Fibroblast of lung (primary cell): ENCODE data around the gene ZFC3H1. TPM values are rescaled to one million over a fixed set of nuclear protein-coding genes. Genes with fewer than 3 reads are reported as not detected.

Source experiments
- DNase-seq, 2 donors: peaks; one replicate each; pipeline versions ENCODE4 v3.0.0 to v3.0.0-alpha.2; 2010; ENCODE audit warnings: low read depth in 2 of 2
- H2AFZ ChIP-seq: 2 replicates; pipeline ENCODE4 v1.5.1; 2012; ENCODE audit warnings: low read length, control low read depth, inconsistent platforms
- H3K27ac ChIP-seq: 2 replicates; pipeline ENCODE4 v1.5.1; 2011; ENCODE audit warnings: low read length, control low read depth; ENCODE audit not compliant: insufficient read depth
- H3K27me3 ChIP-seq: 2 replicates; pipeline ENCODE4 v1.5.1; 2011; ENCODE audit warnings: mild to moderate bottlenecking, low read length; ENCODE audit not compliant: control insufficient read depth, insufficient read depth
- H3K36me3 ChIP-seq: 2 replicates; pipeline ENCODE4 v1.5.1; 2011; ENCODE audit warnings: low read length; ENCODE audit not compliant: control insufficient read depth, insufficient read depth
- H3K4me1 ChIP-seq: 2 replicates; pipeline ENCODE4 v1.5.1; 2011; ENCODE audit warnings: low read length; ENCODE audit not compliant: control insufficient read depth, insufficient read depth; ENCODE audit errors: extremely low read depth
- H3K4me2 ChIP-seq: 2 replicates; pipeline ENCODE4 v1.5.1; 2011; ENCODE audit warnings: low read length, control low read depth; ENCODE audit not compliant: insufficient read depth; ENCODE audit errors: extremely low read depth
- H3K4me3 ChIP-seq, 4 experiments: fragments of 200-600 bp in 1 of 4; sonication (generic) in 1 of 4; replicated peaks in 1 of 4; 2 replicates each; pipeline ENCODE4 v1.5.1; 2011 to 2016; ENCODE audit warnings: low read length in 4 of 4, low read depth in 3 of 4, mild to moderate bottlenecking in 3 of 4, control low read depth in 2 of 4, inconsistent platforms in 1 of 4, mixed read lengths in 1 of 4; ENCODE audit not compliant: insufficient read depth in 1 of 4; ENCODE audit errors: control extremely low read depth in 1 of 4
- H3K79me2 ChIP-seq: 2 replicates; pipeline ENCODE4 v1.5.1; 2012; ENCODE audit warnings: mild to moderate bottlenecking, low read length, inconsistent platforms; ENCODE audit not compliant: control insufficient read depth, insufficient read depth
- H3K9ac ChIP-seq: 2 replicates; pipeline ENCODE4 v1.5.1; 2011; ENCODE audit warnings: mild to moderate bottlenecking, low read length, control low read depth; ENCODE audit not compliant: insufficient read depth
- H3K9me3 ChIP-seq: 2 replicates; pipeline ENCODE4 v1.5.1; 2012; ENCODE audit warnings: low read depth, low read length; ENCODE audit not compliant: control insufficient read depth, insufficient read depth
- H4K20me1 ChIP-seq: 2 replicates; pipeline ENCODE4 v1.5.1; 2011; ENCODE audit warnings: low read length; ENCODE audit not compliant: control insufficient read depth, insufficient read depth; ENCODE audit errors: extremely low read depth
- CTCF ChIP-seq, 2 donors: IDR thresholded peaks in 1 of 2; conservative IDR thresholded peaks in 1 of 2; 1 replicate in 1 of 2; 2 replicates in 1 of 2; pipeline ENCODE4 v1.5.1; 2011 to 2012; ENCODE audit warnings: low read length in 2 of 2, control low read depth in 1 of 2, inconsistent platforms in 1 of 2, low read depth in 1 of 2, mild to moderate bottlenecking in 1 of 2
- EZH2 ChIP-seq: IDR thresholded peaks from 2 replicates; pipeline ENCODE4 v1.5.1; 2012; ENCODE audit warnings: low read length, control low read depth, mild to moderate bottlenecking; ENCODE audit errors: missing control alignments
- polyA plus RNA-seq, 2 donors: library from polyadenylated mRNA; depleted of rRNA in 1 of 2; stranded (reverse) in 1 of 2; unstranded in 1 of 2; fragments of >200 nt; gene quantifications; 2 replicates each; pipeline ENCODE4 v1.2.1, GENCODE V29; 2011 to 2012; ENCODE audit warnings: missing spikeins in 1 of 2
- total RNA-seq: library from RNA; depleted of rRNA; stranded (reverse); fragments of >200 nt; gene quantifications from 2 replicates; pipeline ENCODE4 v1.2.1, GENCODE V29; 2014

Gene ZFC3H1
- total and polyA plus RNA-seq, 2 donors (not counting 1 experiment from before 2014, with no cell fraction given) = 30.7 to 33.1 TPM

- no peaks in the 10 kb centered on the region for H3K27me3 ChIP-seq
- no peaks in the 10 kb centered on the region for H4K20me1 ChIP-seq
- no peaks in the 10 kb centered on the region for H3K36me3 ChIP-seq
- TF ChIP-seq CTCF (conservative IDR thresholded peaks at IDR 0.05 in 1 of 2, IDR thresholded peaks at IDR 0.05 in 1 of 2; ENCODE audit: low read depth in 1 of 2, low read length in 2 of 2) = no peak
- TF ChIP-seq EZH2 = no peak
- no peak overlapping the region for H3K4me3 ChIP-seq
- no peaks in the 10 kb centered on the region for H3K9me3 ChIP-seq
- no peaks in the 10 kb centered on the region for H3K79me2 ChIP-seq
- DNase-seq = peak in 1 of 2 donors; percentile 52
- H3K4me2 ChIP-seq = no peak overlapping the region
- no peaks in the 10 kb centered on the region for H3K4me1 ChIP-seq
- H2AFZ ChIP-seq = no peak overlapping the region
- no peak overlapping the region for H3K9ac ChIP-seq
- no peak overlapping the region for H3K27ac ChIP-seq
These were observed 74.2 kb downstream of the ZFC3H1 start for GRCh38 chr12:71589478-71589881.

GRCh38 chr12:71587012-71587411, 76.6 kb downstream of the ZFC3H1 start:
- Histone ChIP-seq H3K9me3 (no peaks in the 10 kb centered on the region), H3K4me3 (no peak overlapping the region), H3K27me3 (no peaks in the 10 kb centered on the region), H2AFZ (no peak overlapping the region), H4K20me1 (no peaks in the 10 kb centered on the region), H3K9ac (no peak overlapping the region), H3K4me2 (no peak overlapping the region), H3K79me2 (no peaks in the 10 kb centered on the region), H3K36me3 (no peaks in the 10 kb centered on the region), H3K27ac (no peak overlapping the region), H3K4me1 (no peaks in the 10 kb centered on the region)
- no peak for DNase-seq
- no peak for TF ChIP-seq EZH2
- TF ChIP-seq CTCF (conservative IDR thresholded peaks at IDR 0.05 in 1 of 2, IDR thresholded peaks at IDR 0.05 in 1 of 2; ENCODE audit: low read depth in 1 of 2, low read length in 2 of 2) = no peak

GRCh38 chr12:71585218-71585617, 78.4 kb downstream of the ZFC3H1 start:
- no peaks in the 10 kb centered on the region for H3K27me3 ChIP-seq
- H3K79me2 ChIP-seq = no peaks in the 10 kb centered on the region
- no peaks in the 10 kb centered on the region for H3K9me3 ChIP-seq
- H3K36me3 ChIP-seq = no peaks in the 10 kb centered on the region
- H3K27ac ChIP-seq = no peak overlapping the region
- H3K4me3 ChIP-seq = no peak overlapping the region
- H3K9ac ChIP-seq = no peak overlapping the region
- TF ChIP-seq CTCF (conservative IDR thresholded peaks at IDR 0.05 in 1 of 2, IDR thresholded peaks at IDR 0.05 in 1 of 2; ENCODE audit: low read depth in 1 of 2, low read length in 2 of 2) = no peak
- no peak for TF ChIP-seq EZH2
- no peaks in the 10 kb centered on the region for H3K4me1 ChIP-seq
- no peaks in the 10 kb centered on the region for H4K20me1 ChIP-seq
- no peak overlapping the region for H3K4me2 ChIP-seq
- H2AFZ ChIP-seq = no peak overlapping the region
- DNase-seq = no peak
